ENCODE data around the gene PRDM15. TPM values are rescaled to one million over a fixed set of nuclear protein-coding genes. Genes with fewer than 3 reads are reported as not detected.

Gene PRDM15
- total and polyA plus RNA-seq, 2 donors (not counting 3 experiments of a cell fraction or from before 2014, with no cell fraction given): 11.8 to 12.9 TPM

DNA sequence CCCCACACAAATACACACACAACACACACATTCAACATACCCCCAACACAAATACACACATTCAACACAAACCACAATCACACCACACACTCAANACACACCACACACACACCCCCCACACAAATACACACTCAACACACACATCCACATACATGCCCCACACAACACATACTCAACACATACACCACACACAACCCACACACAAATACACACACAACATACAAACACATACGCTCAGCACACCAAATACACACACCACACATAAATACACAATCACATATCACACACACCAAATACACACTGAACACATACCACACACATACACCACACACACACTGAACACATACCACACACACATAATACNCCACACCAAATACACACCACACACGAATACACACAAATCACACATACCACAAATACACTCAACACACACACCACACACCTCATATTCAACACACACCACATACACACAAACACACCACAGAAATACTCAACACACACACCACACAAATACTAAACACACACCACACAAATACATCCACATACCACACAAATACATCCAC, 48.9 kb downstream of the PRDM15 start:
- TF ChIP-seq POLR2AphosphoS5 (IDR thresholded peaks at IDR 0.05; ENCODE audit: insufficient read depth, low read depth, low read length): no peak
- TF ChIP-seq JUN (IDR thresholded peaks at IDR 0.05; ENCODE audit: borderline replicate concordance, insufficient read depth, insufficient read length, low read depth): no peak
- no peak for TF ChIP-seq MYC (IDR thresholded peaks at IDR 0.05; ENCODE audit: low read depth, low read length)
- no peak overlapping the region for H3K4me3 ChIP-seq (replicated peaks in 1 of 3; ENCODE audit: insufficient read depth in 1 of 3, low read depth in 1 of 3, low read length in 3 of 3)
- dilution Hi-C loops (cut with MboI; ENCODE audit: extremely low pct_ligation_motif_present, low sequenced_read_pairs) (no loop called here), intact Hi-C loops (cut with micrococcal nuclease) (no loop called here)
- no peaks in the 10 kb centered on the region for H3K79me2 ChIP-seq (ENCODE audit: control insufficient read depth, insufficient read depth, low read length)
- no TSS peak for BruUV-seq (replicated peaks)
- DNase-seq (ENCODE audit: low read depth, low spot score): no peak
- H4K20me1 ChIP-seq (replicated peaks; ENCODE audit: control insufficient read depth, extremely low read depth, insufficient read depth, low read length): no peaks in the 10 kb centered on the region
- no peaks in the 10 kb centered on the region for H3K9me1 ChIP-seq (replicated peaks; ENCODE audit: control insufficient read depth, extremely low read depth, insufficient read depth, low read length)
- FAIRE-seq: no peak
- H3K4me2 ChIP-seq (ENCODE audit: insufficient read depth, low read length): no peak overlapping the region
- no peak overlapping the region for H3K27ac ChIP-seq (ENCODE audit: insufficient read depth, low read depth, low read length)
- ChIA-PET CTCF (no interaction called here), POLR2A (no interaction called here)
- peaks cover 0 to 4% of the 10 kb centered on the region in 2 experiments for H3K36me3 ChIP-seq (ENCODE audit: control insufficient read depth in 2 of 2, extremely low read depth in 1 of 2, insufficient read depth in 2 of 2, low read length in 2 of 2)
- H3K9ac ChIP-seq (replicated peaks; ENCODE audit: extremely low read depth, insufficient read depth, low read length): no peak overlapping the region
- no peaks in the 10 kb centered on the region for H3K9me3 ChIP-seq (replicated peaks; ENCODE audit: control insufficient read depth, insufficient read depth, low read length)
- H3K4me1 ChIP-seq (ENCODE audit: control insufficient read depth, extremely low read depth, insufficient read depth, low read length): no peaks in the 10 kb centered on the region
- no peaks in the 10 kb centered on the region for H3K27me3 ChIP-seq (ENCODE audit: control insufficient read depth in 2 of 2, insufficient read depth in 2 of 2, low read length in 2 of 2)
- no peak overlapping the region for H2AFZ ChIP-seq (ENCODE audit: low read depth, low read length)

DNA sequence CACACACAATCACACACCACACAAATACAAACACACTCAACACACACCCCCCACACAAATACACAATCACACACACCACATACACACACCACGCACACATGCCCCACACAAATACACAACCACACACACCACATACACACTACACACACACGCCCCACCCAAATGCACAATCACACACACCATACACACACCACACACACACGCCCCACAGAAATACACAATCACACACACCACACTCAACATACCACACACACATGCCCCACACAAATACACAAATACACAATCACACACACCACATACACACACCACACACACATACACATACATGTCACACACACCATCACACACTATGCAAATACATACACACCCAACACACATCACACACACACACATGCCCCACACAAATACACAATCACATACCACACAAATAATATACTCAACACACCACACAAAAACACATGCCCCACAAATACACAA, 50.2 kb downstream of the PRDM15 start:
- H3K36me3 ChIP-seq (ENCODE audit: control insufficient read depth in 2 of 2, extremely low read depth in 1 of 2, insufficient read depth in 2 of 2, low read length in 2 of 2): peaks cover 0 to 2% of the 10 kb centered on the region in 2 experiments
- H3K27ac ChIP-seq (ENCODE audit: insufficient read depth, low read depth, low read length): no peak overlapping the region
- no peaks in the 10 kb centered on the region for H3K27me3 ChIP-seq (ENCODE audit: control insufficient read depth in 2 of 2, insufficient read depth in 2 of 2, low read length in 2 of 2)
- DNase-seq (ENCODE audit: low read depth, low spot score): no peak
- dilution Hi-C loops (cut with MboI; ENCODE audit: extremely low pct_ligation_motif_present, low sequenced_read_pairs) (no loop called here), intact Hi-C loops (cut with micrococcal nuclease) (no loop called here)
- no peaks in the 10 kb centered on the region for H3K4me1 ChIP-seq (ENCODE audit: control insufficient read depth, extremely low read depth, insufficient read depth, low read length)
- H2AFZ ChIP-seq (ENCODE audit: low read depth, low read length): no peak overlapping the region
- CTCF ChIA-PET: no interaction called here
- FAIRE-seq: no peak
- POLR2A ChIA-PET: no interaction called here
- H4K20me1 ChIP-seq (replicated peaks; ENCODE audit: control insufficient read depth, extremely low read depth, insufficient read depth, low read length): no peaks in the 10 kb centered on the region
- TF ChIP-seq MYC (IDR thresholded peaks at IDR 0.05; ENCODE audit: low read depth, low read length) (no peak), GATA2 (IDR thresholded peaks at IDR 0.05; ENCODE audit: insufficient read depth, insufficient read length, low read depth, low read length) (no peak), JUN (IDR thresholded peaks at IDR 0.05; ENCODE audit: borderline replicate concordance, insufficient read depth, insufficient read length, low read depth) (no peak), EZH2 (IDR thresholded peaks at IDR 0.05; ENCODE audit: borderline replicate concordance, low read depth, low read length, severe bottlenecking) (no peak), POLR2AphosphoS5 (IDR thresholded peaks at IDR 0.05; ENCODE audit: insufficient read depth, low read depth, low read length) (no peak), FOS (IDR thresholded peaks at IDR 0.05; ENCODE audit: borderline replicate concordance, insufficient read depth, low read length) (no peak), POLR2A (IDR thresholded peaks at IDR 0.05; ENCODE audit: low read depth, low read length) (no peak)
- TF ChIP-seq, protein P1, sequence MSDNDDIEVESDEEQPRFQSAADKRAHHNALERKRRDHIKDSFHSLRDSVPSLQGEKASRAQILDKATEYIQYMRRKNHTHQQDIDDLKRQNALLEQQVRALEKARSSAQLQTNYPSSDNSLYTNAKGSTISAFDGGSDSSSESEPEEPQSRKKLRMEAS (IDR thresholded peaks at IDR 0.05; ENCODE audit: insufficient read depth, insufficient read length): no peak
- TF ChIP-seq, protein P2, sequence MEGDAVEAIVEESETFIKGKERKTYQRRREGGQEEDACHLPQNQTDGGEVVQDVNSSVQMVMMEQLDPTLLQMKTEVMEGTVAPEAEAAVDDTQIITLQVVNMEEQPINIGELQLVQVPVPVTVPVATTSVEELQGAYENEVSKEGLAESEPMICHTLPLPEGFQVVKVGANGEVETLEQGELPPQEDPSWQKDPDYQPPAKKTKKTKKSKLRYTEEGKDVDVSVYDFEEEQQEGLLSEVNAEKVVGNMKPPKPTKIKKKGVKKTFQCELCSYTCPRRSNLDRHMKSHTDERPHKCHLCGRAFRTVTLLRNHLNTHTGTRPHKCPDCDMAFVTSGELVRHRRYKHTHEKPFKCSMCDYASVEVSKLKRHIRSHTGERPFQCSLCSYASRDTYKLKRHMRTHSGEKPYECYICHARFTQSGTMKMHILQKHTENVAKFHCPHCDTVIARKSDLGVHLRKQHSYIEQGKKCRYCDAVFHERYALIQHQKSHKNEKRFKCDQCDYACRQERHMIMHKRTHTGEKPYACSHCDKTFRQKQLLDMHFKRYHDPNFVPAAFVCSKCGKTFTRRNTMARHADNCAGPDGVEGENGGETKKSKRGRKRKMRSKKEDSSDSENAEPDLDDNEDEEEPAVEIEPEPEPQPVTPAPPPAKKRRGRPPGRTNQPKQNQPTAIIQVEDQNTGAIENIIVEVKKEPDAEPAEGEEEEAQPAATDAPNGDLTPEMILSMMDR (IDR thresholded peaks at IDR 0.05; ENCODE audit: extremely low read depth in 1 of 2, insufficient read depth in 1 of 2, low read depth in 1 of 2, low read length in 2 of 2): no peak
- no peak overlapping the region for H3K4me3 ChIP-seq (replicated peaks in 1 of 3; ENCODE audit: insufficient read depth in 1 of 3, low read depth in 1 of 3, low read length in 3 of 3)
- BruUV-seq (replicated peaks): no TSS peak
- H3K9me3 ChIP-seq (replicated peaks; ENCODE audit: control insufficient read depth, insufficient read depth, low read length): no peaks in the 10 kb centered on the region
- no peaks in the 10 kb centered on the region for H3K79me2 ChIP-seq (ENCODE audit: control insufficient read depth, insufficient read depth, low read length)
- H3K9ac ChIP-seq (replicated peaks; ENCODE audit: extremely low read depth, insufficient read depth, low read length): no peak overlapping the region
- no peaks in the 10 kb centered on the region for H3K9me1 ChIP-seq (replicated peaks; ENCODE audit: control insufficient read depth, extremely low read depth, insufficient read depth, low read length)
- H3K4me2 ChIP-seq (ENCODE audit: insufficient read depth, low read length): no peak overlapping the region
